Cerebellar nuclear complex (tissue), 1 donor: ENCODE data around the gene MYEOV.

ENCODE experiments used
- DNase-seq, 2 experiments: peaks; one replicate each; lab custom pipeline; 2025; lab: John Stamatoyannopoulos, UW

Gene MYEOV

DNA sequence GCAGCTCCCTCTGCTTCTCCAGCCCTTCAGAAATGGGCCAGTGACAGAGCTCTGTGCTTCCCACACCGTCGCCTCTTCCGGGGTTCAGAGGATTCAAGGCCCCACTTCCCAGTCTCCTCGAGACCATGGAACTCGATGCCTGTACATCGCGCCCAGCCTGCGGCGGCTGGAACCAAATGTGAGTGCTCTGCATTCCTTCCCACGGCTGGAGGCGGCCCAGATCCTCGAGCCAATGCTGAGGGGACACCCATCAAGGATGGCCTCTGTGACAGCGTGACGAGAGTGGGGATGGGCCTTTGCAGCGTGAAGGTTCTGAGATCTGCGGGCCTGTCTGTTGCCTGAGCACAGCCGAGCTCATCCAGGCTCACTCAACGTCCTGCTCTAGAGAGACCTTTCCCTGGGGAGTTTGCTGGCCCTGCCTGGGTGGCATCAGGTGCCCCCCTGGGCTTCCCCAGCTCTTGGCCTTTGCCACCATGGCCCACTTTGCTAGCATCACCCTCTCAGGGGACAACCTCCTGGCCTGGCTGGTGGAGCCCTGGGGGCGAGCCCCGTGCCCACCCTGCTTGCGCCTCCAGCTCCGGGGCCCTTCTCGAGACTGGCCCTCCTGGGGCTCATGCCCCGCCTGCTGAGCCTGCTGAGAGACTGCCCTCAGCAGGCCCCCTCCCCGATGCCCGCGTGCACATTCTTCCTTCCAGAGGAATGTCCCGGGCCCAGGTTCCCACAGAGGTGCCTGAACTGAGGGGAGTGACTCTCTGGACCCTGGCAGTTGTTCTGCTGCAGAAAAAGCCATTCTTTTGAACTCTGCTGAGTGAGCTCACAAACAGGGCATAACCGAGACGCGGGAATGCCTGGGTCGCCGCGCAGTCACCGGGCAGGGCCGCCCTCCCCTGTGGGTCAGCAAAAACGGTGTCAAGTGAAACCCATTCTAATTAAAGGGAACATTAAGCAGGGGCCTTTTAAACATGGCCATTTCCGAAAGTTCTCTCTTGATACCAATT is 7.3 kb upstream of the MYEOV start:
- no peak for DNase-seq

DNA sequence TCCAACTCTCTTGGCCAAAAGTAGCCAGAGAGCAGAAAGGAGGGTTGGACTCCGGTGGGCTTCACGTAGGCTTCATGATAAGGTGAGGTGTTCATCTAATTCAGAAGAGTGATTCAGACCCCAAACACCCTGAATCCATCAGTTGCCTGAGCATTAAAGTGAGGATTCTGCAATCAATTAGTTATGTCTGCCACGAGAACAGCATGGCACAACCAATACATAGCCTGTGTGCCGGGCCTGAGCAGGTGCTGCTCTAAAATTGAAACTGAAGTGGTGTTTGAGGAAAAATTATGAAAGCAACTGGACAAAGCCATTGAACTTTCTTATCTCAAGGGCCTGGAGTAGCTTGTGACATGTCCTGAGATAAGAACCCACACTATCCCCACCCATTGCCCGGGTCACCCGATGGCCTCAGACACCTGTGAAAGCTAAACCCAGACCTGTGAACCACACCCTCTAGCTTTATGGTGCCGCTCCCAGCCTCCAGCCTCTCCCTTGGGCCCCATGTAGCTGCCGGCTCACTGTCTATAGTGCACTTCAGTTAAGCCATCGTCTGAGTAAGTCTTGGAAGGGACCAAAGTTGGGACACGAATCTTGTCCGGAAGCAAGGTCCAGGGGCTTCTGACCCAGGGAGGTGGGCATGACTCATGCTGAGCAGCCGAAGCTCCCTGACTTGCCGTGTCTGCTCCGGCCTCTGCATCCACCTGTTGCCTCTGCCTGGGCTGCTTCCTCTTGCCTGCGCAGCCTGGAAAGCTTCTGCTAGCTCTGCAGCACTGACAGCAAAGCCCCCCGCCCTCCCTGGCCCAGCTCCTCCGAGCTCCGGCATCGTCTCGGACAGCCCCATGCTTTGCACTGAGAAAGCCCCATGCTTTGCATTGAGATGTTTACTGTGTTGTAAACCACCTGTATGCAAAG is 5.7 kb upstream of the MYEOV start:
- DNase-seq = no peak

DNA sequence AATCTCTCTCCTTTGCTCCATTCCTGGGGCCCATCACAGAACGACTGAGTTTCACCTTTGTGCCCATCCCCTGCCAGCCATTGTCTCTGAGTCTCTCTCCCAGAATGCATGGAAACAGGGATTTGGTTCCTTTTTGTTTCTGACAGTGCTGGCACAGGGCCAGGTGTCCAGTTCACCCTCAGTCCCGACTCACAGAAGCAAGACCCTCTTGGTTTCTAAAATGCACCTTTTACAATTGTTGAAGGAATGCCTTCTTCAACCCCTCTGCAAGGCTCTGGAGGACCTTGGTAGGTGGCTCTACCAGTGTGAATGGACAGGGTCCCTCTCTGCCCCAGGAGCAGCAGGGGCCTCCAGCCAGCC is 5.1 kb upstream of the MYEOV start:
- no peak for DNase-seq

- no peak for DNase-seq
These were observed 3.1 kb upstream of the MYEOV start for GRCh38 chr11:69290806-69291205.

- DNase-seq = no peak
These were observed 2.4 kb upstream of the MYEOV start for GRCh38 chr11:69291459-69292110.

GRCh38 chr11:69292221-69292648 is 1.7 kb upstream of the MYEOV start:
- DNase-seq = no peak

DNA sequence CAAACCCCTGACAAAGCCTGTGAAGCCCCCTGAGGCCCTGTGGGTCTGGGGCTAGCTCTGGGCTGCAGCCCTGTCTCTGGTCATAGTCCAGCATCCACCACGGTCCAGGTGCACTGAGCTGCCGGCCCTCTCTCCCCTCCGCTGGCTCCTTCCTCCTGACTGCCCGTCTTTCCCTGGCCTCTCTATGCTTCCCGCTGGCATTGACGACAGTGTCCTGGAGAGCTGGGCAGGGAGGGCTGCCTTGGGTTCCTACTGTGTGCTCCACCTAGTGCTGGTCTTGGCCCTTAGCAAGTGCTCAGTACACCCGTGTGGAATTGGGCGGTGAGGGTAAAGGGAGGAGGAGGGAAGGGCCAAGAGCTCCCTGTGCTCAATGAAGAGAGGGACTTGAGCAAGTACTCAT is 868 bp upstream of the MYEOV start:
- no peak for DNase-seq

- no peak for DNase-seq
These were observed 670 bp downstream of the MYEOV start for GRCh38 chr11:69294571-69295078.

GRCh38 chr11:69295079-69295994 is 1.4 kb downstream of the MYEOV start:
- no peak for DNase-seq

GRCh38 chr11:69295995-69296889 is 2.3 kb downstream of the MYEOV start:
- DNase-seq = no peak

GRCh38 chr11:69296890-69297786 is 3.2 kb downstream of the MYEOV start:
- DNase-seq = no peak

GRCh38 chr11:69297787-69298266 is 3.9 kb downstream of the MYEOV start:
- no peak for DNase-seq

DNA sequence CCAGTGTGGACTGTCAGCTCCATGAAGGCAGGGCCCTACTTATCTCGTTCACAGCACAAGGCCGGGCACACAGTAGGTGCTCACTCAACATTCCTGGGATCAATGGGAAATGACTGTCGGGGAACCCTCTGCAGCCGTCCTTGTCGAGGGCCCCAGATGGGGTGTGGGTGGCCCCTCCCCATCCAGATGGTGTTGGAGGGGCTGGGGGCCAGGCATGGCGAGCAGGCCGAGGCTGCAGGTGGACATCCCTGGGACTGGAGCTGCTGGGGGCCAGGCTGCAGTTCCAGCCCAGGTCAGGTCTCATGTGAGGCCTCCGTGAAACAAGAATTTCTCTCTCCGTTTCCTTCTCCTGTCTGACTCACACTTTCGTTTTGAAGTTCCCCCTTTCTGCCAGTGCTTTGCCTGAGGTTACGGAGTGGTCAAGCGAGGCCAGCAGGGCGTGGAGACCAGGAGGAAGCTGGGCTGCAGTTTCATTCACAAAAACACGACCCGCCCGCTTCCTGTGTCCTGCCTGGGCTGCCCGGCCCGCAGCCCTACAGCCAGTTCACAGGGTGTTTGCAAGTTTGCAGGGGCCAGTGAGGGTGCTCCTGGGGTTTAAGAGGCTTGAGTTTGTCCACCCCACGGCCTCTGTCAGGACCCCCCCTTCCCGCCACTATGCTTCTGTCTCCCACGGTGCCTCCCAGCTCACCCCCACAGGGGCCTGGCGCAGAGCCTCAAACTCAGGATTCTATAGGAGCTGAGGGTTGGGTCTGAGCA is 4.5 kb downstream of the MYEOV start:
- DNase-seq = no peak

DNA sequence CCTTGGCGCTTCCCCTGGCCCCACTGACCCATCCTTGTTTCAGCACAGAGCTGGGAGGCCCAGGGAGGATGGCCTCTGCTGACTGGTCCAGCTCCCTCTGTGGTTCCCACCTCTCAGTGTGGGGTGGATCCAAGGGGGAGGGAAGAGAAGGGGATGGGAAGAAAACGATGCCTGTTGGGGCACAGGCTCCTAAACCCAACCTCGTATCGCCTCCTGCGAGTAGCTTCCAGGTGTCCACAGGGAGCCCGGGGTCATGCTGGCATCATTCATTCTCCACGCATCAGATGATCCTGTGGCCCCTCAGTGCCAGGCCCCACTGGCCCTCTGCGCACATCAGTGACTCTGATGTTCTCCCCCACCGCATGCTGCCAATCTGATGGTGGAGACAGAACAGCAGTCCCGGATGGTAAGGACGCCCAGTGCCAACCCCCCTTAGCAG is 5.1 kb downstream of the MYEOV start:
- DNase-seq = no peak

DNA sequence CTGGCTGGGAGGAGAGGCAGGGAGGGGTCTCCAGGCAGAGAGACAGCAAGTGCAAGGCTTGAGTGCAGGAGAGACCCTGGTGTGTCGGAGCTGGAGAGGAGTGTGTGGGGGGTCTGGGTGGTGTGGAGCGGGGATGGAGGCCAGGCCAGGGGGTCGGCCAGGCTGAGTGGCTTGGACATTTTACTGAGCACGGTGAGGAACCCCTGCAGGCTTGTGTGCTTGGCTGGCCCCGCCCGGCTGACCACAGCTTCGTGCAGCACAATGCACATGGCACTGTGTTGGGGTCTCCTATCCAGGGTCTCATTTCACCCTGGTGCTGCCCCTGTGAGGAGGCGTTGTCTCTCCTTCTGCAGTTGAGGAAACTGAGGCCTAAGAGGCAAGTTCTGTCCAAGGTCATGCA is 5.6 kb downstream of the MYEOV start:
- no peak for DNase-seq

DNA sequence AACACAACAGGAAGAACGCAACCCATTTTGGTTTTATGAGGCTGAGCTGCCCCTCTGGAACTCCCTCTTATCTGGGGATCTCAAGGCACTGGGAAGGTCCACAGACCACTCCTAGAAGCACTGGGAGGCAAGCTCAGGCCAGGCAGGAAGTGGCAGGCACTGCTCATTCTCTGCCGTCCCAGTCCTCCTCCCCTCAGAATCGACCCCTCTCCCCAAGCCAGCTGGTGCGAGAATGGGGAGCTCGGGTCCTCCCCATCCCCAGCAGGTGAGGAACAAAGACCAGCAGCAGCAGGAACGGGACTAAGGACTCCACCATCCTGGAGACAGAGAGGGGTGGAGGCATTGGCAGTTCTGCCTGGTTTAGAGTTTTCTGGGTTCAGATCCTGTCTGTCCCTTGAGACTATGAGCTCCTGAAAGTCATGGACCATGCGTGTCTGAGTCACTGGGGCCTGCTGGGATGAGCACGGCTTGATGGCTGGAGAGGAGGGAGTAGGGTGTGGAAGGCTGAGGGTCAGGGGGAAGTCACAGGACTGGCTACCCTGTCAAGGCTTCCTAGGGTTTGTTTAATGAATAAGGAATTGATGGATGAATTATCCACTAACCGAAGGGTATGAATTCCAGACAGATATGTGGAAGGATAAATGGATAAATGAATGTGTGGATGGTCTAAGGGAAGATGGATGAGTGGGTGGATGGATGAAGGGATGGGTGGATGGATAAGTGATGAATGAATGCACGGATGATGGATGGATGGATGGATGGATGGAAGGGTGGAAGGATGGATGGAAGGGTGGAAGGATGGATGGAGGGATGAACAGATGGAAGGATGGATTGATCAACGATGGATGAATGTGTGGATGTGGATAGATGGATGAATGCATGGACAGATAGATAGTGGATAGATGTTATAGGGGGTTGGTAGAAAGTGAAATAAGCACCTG is 6.4 kb downstream of the MYEOV start:
- no peak for DNase-seq

- no peak for DNase-seq
These were observed 7.1 kb downstream of the MYEOV start for GRCh38 chr11:69301081-69301454.
